IMR-90 (cell line): ENCODE data around the gene C9orf152. TPM values are rescaled to one million over a fixed set of nuclear protein-coding genes. Genes with fewer than 3 reads are reported as not detected.

Experiments used
- ATAC-seq: fragments of 200-7000 bp; cut with Tn5 transposase; 2 replicates; pipeline ENCODE4 v1.9.1; 2020; ENCODE audit warnings: low read depth, mild to moderate bottlenecking, moderate library complexity
- BruUV-seq: library from RNA; stranded (reverse); fragments of 400-500 nt; replicated peaks from 2 replicates; lab custom pipeline; 2021; lab: Mats Ljungman, UMichigan
- CTCF ChIA-PET: fragments of 300-600 bp; formaldehyde crosslinking; extraction: SDS; loops from one replicate; lab custom pipeline; 2021; ENCODE audit warnings: antibody characterized with exemption; lab: Yijun Ruan, JAX
- POLR2A ChIA-PET: fragments of 300-600 bp; sonication (Branson Sonifier 250); formaldehyde crosslinking; loops from one replicate; lab custom pipeline; 2022; ENCODE audit warnings: antibody characterized with exemption; ENCODE audit not compliant: unreplicated experiment; lab: Charles Lee
- DNase-seq: peaks from one replicate; pipeline ENCODE4 v3.0.0; 2013
- H2AFZ ChIP-seq: replicated peaks from 2 replicates; pipeline ENCODE3; 2013; ENCODE audit warnings: low read length, mild to moderate bottlenecking; ENCODE audit not compliant: poor library complexity
- H2AK5ac ChIP-seq: 2 replicates; pipeline ENCODE4 v1.6.1; 2013; ENCODE audit warnings: low read depth, low read length, inconsistent platforms
- H2AK9ac ChIP-seq: replicated peaks from 2 replicates; pipeline ENCODE3; 2013; ENCODE audit warnings: mild to moderate bottlenecking, low read depth, low read length, moderate library complexity; ENCODE audit not compliant: poor library complexity
- H2BK120ac ChIP-seq: 2 replicates; pipeline ENCODE4 v1.6.1; 2013; ENCODE audit warnings: low read depth, low read length, inconsistent platforms
- H2BK15ac ChIP-seq: 3 replicates; pipeline ENCODE4 v1.6.1; 2013; ENCODE audit warnings: low read depth, low read length, inconsistent platforms
- H2BK20ac ChIP-seq: 2 replicates; pipeline ENCODE4 v1.6.1; 2013; ENCODE audit warnings: low read depth, mild to moderate bottlenecking, inconsistent platforms, low read length, moderate library complexity
- H2BK5ac ChIP-seq: 2 replicates; pipeline ENCODE4 v1.6.1; 2013; ENCODE audit warnings: mild to moderate bottlenecking, low read depth, low read length, inconsistent platforms; ENCODE audit not compliant: poor library complexity, severe bottlenecking
- H3K14ac ChIP-seq: replicated peaks from 2 replicates; pipeline ENCODE4 v1.6.1; 2013; ENCODE audit warnings: low read depth, low read length, inconsistent platforms
- H3K18ac ChIP-seq: 2 replicates; pipeline ENCODE4 v1.6.1; 2013; ENCODE audit warnings: low read depth, low read length, control low read depth
- H3K23ac ChIP-seq: 2 replicates; pipeline ENCODE4 v1.6.1; 2013; ENCODE audit warnings: low read depth, low read length, inconsistent platforms
- H3K27ac ChIP-seq: 2 replicates; pipeline ENCODE4 v1.5.1; 2013; ENCODE audit warnings: mild to moderate bottlenecking, control low read depth, low read length; ENCODE audit not compliant: insufficient read depth
- H3K27me3 ChIP-seq: 2 replicates; pipeline ENCODE4 v1.6.1; 2013; ENCODE audit warnings: low read length; ENCODE audit not compliant: control insufficient read depth, insufficient read depth
- H3K36me3 ChIP-seq: 2 replicates; pipeline ENCODE4 v1.6.1; 2013; ENCODE audit warnings: low read length, mixed read lengths; ENCODE audit not compliant: control insufficient read depth, insufficient read depth
- H3K4ac ChIP-seq: 2 replicates; pipeline ENCODE4 v1.6.1; 2013; ENCODE audit warnings: low read depth, low read length, inconsistent platforms
- H3K4me1 ChIP-seq: 2 replicates; pipeline ENCODE4 v1.6.1; 2013; ENCODE audit warnings: low read length, mixed read lengths; ENCODE audit not compliant: control insufficient read depth, insufficient read depth
- H3K4me2 ChIP-seq: 2 replicates; pipeline ENCODE4 v1.6.1; 2013; ENCODE audit warnings: low read depth, mild to moderate bottlenecking, control low read depth, low read length, moderate library complexity
- H3K4me3 ChIP-seq: 2 replicates; pipeline ENCODE4 v1.5.1; 2013; ENCODE audit warnings: low read depth, mild to moderate bottlenecking, control low read depth, low read length, moderate library complexity; ENCODE audit not compliant: insufficient read depth
- H3K56ac ChIP-seq: 2 replicates; pipeline ENCODE4 v1.6.1; 2013; ENCODE audit warnings: low read length, inconsistent platforms; ENCODE audit not compliant: insufficient read depth; ENCODE audit errors: extremely low read depth
- H3K79me1 ChIP-seq, 2 experiments: 2 replicates each; pipeline ENCODE4 v1.6.1; 2013; ENCODE audit warnings: low read length in 2 of 2, inconsistent platforms in 1 of 2, low read depth in 1 of 2
- H3K9ac ChIP-seq: 2 replicates; pipeline ENCODE4 v1.6.1; 2013; ENCODE audit warnings: low read depth, low read length, control low read depth
- H3K9me1 ChIP-seq: 2 replicates; pipeline ENCODE4 v1.6.1; 2013; ENCODE audit warnings: low read length, inconsistent platforms; ENCODE audit not compliant: insufficient read depth
- H3K9me3 ChIP-seq: 2 replicates; pipeline ENCODE4 v1.6.1; 2013; ENCODE audit warnings: low read length; ENCODE audit not compliant: control insufficient read depth, insufficient read depth
- H4K20me1 ChIP-seq: 2 replicates; pipeline ENCODE4 v1.6.1; 2013; ENCODE audit warnings: low read length, inconsistent platforms; ENCODE audit not compliant: insufficient read depth
- H4K5ac ChIP-seq: 2 replicates; pipeline ENCODE4 v1.6.1; 2013; ENCODE audit warnings: mild to moderate bottlenecking, low read depth, low read length, control low read depth
- H4K8ac ChIP-seq, 2 experiments: 2 replicates each; pipeline ENCODE4 v1.6.1; 2013; ENCODE audit warnings: low read depth in 2 of 2, low read length in 2 of 2, control low read depth in 1 of 2, inconsistent platforms in 1 of 2
- H4K91ac ChIP-seq: 2 replicates; pipeline ENCODE4 v1.6.1; 2013; ENCODE audit warnings: low read depth, low read length, inconsistent platforms; ENCODE audit not compliant: insufficient read depth
- BHLHE40 ChIP-seq: fragments of 150-350 bp; IDR thresholded peaks from 2 replicates; pipeline ENCODE4 v1.6.1; 2016; ENCODE audit warnings: mild to moderate bottlenecking, low read depth, low read length
- CEBPB ChIP-seq: IDR thresholded peaks from 2 replicates; pipeline ENCODE4 v1.6.1; 2012; ENCODE audit warnings: low read depth, low read length, improper control_type of control experiment
- MAFK ChIP-seq: IDR thresholded peaks from 2 replicates; pipeline ENCODE4 v1.6.1; 2012; ENCODE audit warnings: low read depth, low read length, improper control_type of control experiment
- POLR2A ChIP-seq: IDR thresholded peaks from 2 replicates; pipeline ENCODE4 v1.6.1; 2012; ENCODE audit warnings: mild to moderate bottlenecking, low read depth, low read length
- RFX5 ChIP-seq: IDR thresholded peaks from 2 replicates; pipeline ENCODE4 v1.8.0; 2012; ENCODE audit warnings: low read depth, mild to moderate bottlenecking, low read length, moderate library complexity
- SMC3 ChIP-seq: fragments of 150-350 bp; IDR thresholded peaks from 2 replicates; pipeline ENCODE4 v1.6.1; 2016; ENCODE audit warnings: low read depth, mild to moderate bottlenecking, antibody characterized with exemption, low read length, moderate library complexity
- WGBS, 2 experiments: methylation state at CpG; one replicate each; pipeline versions ENCODE4 v1.1.5 to v1.1.7; 2013; ENCODE audit warnings: missing lambda C conversion rate in 2 of 2; ENCODE audit not compliant: insufficient read length in 1 of 2; ENCODE audit errors: extremely low coverage in 2 of 2; 5-methylcytosine and 5-hydroxymethylcytosine counted together
- dilution Hi-C: fragments of 300-500 bp; cut with HindIII; formaldehyde crosslinking; loops from one replicate; pipeline ENCODE4 v1.14.3; 2018; ENCODE audit warnings: low sequenced_read_pairs; ENCODE audit not compliant: unreplicated experiment
- in situ Hi-C: fragments of 300-500 bp; cut with MboI; formaldehyde crosslinking; loops from 3 replicates; pipeline ENCODE4 v1.14.3; 2019; ENCODE audit warnings: low sequenced_read_pairs, inconsistent platforms, mixed read lengths
- intact Hi-C: fragments of 100-400 bp; cut with micrococcal nuclease; formaldehyde crosslinking; loops from 2 replicates; pipeline ENCODE4 v1.10.0; 2022
- polyA plus RNA-seq, 3 experiments: library from polyadenylated mRNA; depleted of rRNA; stranded (reverse); fragments of >200 nt; gene quantifications; 2 replicates each; pipeline ENCODE4 v1.2.3, GENCODE V29; 2012; ENCODE audit warnings: low replicate concordance in 1 of 3
- total RNA-seq: library from RNA; depleted of rRNA; stranded (reverse); fragments of >200 nt; gene quantifications from 2 replicates; pipeline ENCODE4 v1.2.3, GENCODE V29; 2012

The C9orf152 gene
- total and polyA plus RNA-seq, 2 of the 4 experiments (the other 2 are of a cell fraction) = not detected

- TF ChIP-seq BHLHE40 (no peak), RFX5 (no peak), MAFK (no peak), POLR2A (no peak), SMC3 (no peak), CEBPB (no peak)
- Histone ChIP-seq H3K18ac (no peak overlapping the region), H3K4me2 (no peak overlapping the region), H3K4me1 (peaks cover 3% of the 10 kb centered on the region), H2BK120ac (no peak overlapping the region), H2BK20ac (no peak overlapping the region), H4K20me1 (no peaks in the 10 kb centered on the region), H2AK5ac (no peak overlapping the region), H3K9me1 (no peaks in the 10 kb centered on the region), H3K23ac (no peak overlapping the region), H3K79me1 (no peaks in the 10 kb centered on the region), H2BK5ac (no peak overlapping the region), H2AK9ac (no peak overlapping the region), H3K36me3 (no peaks in the 10 kb centered on the region), H2BK15ac (no peak overlapping the region), H4K91ac (no peak overlapping the region), H3K4me3 (no peak overlapping the region), H4K5ac (no peak overlapping the region), H3K56ac (no peak overlapping the region), H3K4ac (no peak overlapping the region), H3K27ac (no peak overlapping the region), H4K8ac (no peak overlapping the region), H3K9me3 (no peaks in the 10 kb centered on the region), H3K9ac (no peak overlapping the region), H3K14ac (no peak overlapping the region), H3K27me3 (no peaks in the 10 kb centered on the region), H2AFZ (no peak overlapping the region)
- ChIA-PET POLR2A (no interaction called here), CTCF (no interaction called here)
- WGBS, 2 experiments = 100% methylated on average over 1 of the region's 2 CpGs; no CpG with 5 or more reads in 1 of the 2 experiments
- dilution Hi-C loops (no loop called here), intact Hi-C loops (loop anchor here (10.0 kb wide), 1 partner anchor 189 kb away; no protein-coding TSS in a partner anchor), in situ Hi-C loops (loop anchor here (25.0 kb wide), 2 partner anchors 426 to 876 kb away; no protein-coding TSS in a partner anchor)
- BruUV-seq = no TSS peak
- DNase-seq (peak; percentile 20), ATAC-seq (no peak)
Observed at GRCh38 chr9:110186254-110186653, 21.7 kb downstream of the C9orf152 start.
